ENCODE results near the gene CES2.
"Not testable (repeated sequence)": the region's sequence is repeated elsewhere in the genome, so short reads cannot be mapped to it uniquely, and the experiment has no call there.

CES2 gene

GRCh38 chr16:66993558-66993957, 58.2 kb downstream of the CES2 start:
- H3K27ac Mint-ChIP-seq; H3K4me1 Mint-ChIP-seq (ENCODE audit: low read depth); H3K9me3 Mint-ChIP-seq; H3K36me3 Mint-ChIP-seq (ENCODE audit: low read depth); H3K4me3 Mint-ChIP-seq; intact Hi-C loops (cut with micrococcal nuclease): not testable (repeated sequence)
- H3K27me3 Mint-ChIP-seq: peaks cover 12% of the 10 kb centered on the region

Measured in dendritic cell treated with granulocyte-macrophage colony-stimulating factor and Interleukin-4, amounts not matched to agents 40 ng/mL and 50 ng/mL, for 4 days (primary cell).